ENCODE data around the gene PCMT1.
"Not testable (repeated sequence)": the region's sequence is repeated elsewhere in the genome, so short reads cannot be mapped to it uniquely, and the experiment has no call there.

Gene PCMT1

DNA sequence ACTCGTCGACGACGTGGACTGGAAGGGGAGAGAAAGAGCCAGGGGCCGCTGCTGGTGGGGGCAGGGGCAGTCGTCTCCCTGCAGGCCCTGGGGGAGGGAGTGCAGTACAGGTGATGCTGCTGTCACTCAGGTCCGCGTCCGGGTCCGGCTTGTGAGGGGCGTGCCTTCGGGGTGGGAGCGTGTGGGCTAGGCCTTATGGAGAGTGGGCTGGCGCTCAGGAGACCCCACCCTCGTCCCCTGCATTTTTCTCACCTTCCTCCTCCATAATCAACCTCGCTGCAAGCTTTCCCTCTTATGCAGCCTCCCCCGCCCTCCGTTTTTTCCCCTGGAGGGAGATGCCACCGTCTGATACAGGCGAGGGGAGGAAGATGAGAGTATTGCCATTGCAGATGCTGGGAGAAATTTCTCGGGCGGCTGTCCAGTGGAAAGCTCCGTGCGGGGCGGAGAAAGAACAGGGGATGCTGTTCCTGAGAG, 632 bp downstream of the PCMT1 start:
- peak; percentile 14 for DNase-seq (ENCODE audit: low read depth)

DNA sequence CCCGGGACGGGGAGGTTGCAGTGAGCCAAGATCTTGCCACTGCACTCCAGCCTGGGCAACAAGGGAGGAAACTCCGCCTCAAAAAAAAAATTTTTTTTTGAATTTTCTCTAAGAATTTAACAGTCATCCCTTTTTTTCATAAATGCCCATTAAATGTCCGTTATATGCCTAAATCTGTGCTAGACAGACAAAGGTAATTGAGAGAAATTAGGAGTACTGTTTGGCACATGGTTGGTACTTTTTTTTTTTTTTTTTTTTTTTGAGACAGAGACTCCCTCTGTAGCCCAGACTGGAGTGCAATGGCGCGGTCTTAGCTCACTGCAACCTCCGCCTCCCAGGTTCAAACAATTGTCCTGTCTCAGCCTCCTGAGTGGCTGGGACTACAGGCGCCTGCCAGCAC, 1.7 kb downstream of the PCMT1 start:
- no peak for DNase-seq (ENCODE audit: low read depth)

DNA sequence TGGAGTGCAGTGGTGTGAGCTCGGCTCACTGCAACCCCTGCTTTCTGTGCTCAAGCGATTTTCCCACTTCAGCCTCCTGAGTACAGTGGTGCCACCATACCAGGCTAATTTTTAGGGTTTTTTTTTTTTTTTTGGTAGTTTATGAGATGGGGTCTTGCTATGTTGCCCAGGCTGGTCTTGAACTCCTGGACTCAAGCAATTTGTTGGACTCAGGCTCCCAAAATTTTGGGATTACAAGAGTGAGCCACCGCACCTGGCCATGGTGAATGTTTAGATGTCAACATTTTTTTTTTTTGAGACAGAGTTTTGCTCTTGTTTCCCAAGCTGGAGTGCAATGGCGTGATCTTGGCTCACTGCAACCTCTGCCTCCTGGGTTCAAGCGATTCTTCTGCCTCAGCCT, 2.4 kb downstream of the PCMT1 start:
- not testable (repeated sequence) for DNase-seq (ENCODE audit: low read depth)

DNA sequence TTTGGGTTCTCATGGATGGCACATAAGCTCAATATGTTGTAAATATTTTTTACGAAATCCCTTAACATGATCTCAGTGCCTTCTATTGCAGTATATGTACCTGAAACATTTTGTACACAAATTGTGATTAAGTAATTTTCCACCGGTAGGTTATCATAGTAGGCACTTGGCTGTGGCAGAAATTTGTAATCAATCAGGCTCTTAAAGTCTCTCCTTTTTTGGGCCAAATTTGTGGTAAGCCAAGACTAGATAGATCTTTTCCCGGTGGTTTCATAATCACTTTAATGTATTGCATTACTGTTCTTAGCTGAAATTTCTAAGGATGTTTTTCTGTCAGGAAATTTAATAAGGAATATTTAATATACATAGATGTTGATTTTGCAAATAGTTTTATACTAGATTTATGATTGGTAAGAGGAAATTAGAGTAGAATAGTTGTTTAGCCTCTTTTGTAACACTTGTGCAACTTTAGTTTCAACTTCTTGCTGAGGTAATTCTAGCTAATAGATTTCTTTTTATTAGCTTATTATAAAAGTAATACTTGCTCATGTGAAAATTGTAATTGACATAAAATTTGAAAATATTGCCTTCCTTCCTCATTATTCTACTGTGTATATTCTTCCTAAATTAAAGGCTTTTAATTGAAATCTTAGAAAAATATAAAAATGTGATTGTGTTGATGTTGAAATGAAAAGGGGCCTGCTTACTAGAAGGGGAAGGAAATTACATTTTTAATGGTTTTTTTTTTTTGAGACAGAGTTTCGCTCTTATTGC, 3.2 kb downstream of the PCMT1 start:
- DNase-seq (ENCODE audit: low read depth) = no peak

DNA sequence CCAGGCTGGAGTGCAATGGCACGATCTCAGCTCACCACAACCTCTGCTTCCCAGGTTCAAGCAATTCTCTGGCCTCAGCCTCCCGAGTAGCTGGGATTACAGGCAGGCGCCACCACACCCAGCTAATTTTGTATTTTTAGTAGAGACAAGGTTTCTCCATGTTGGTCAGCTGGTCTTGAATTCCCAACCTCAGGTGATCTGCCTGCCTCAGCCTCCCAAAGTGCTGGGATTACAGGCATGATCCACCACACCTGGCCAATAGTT, 3.8 kb downstream of the PCMT1 start:
- not testable (repeated sequence) for DNase-seq (ENCODE audit: low read depth)

DNA sequence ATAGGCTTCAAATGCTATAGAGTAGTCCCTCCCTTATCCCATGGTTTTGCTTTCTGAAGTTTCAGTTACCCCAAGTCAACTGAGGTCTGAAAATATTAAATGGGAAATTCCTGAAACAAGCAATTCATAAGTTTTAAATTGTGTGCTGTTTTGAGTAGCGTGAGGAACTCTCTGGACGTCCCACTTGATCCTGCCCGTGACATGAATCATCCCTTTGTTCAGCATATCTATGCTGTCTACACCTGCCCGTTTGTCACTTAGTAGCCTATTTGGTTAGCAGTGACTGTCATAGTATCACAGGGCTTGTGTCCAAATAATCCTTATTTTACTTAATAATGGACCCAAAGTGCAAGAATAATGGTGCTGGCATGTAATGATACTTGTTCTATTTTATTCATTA, 5.0 kb downstream of the PCMT1 start:
- no peak for DNase-seq (ENCODE audit: low read depth)

DNA sequence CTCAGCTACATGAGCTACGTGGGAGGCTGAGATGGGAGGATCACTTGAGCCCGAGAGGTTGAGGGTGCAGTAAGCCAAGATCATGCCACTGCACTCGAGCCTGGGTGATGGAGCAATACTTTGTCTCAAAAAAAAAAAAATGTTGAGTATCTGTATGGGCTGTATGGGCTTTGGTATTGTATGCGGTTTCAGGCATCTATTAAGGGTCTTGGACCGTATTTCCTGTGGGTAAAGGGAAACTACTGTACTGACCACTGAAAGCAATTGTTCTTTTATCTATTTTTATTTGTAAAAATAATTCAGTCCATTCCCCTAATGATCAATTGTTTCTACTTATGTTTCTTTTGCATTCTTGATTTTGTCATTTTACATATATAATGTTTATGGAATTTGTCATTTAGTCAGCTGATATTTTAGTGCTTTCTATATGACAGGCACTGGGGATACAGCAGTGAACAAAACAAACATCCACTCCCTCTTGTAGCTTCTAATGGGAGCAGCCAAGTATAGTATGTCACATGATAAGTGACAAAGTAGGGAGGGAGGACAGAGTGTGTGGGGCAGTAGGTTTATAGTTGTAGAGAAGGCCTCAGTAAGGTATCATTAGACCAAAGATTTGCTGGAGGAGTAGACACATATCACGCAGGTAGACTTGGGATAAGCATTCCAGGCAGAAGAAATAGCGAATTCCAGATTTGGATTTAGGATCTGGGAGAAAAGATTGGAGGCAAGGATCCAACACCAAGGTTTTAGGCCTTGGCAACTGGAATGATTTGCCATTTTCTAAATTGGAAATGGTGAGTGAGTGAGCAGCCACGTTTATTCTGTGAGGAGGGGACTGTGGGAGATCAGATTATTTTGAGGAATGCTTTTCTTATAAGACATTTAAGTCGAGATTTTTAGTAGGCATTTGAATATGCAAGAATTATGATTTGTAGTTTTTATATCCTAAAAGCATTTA, 6.0 kb downstream of the PCMT1 start:
- no peak for DNase-seq (ENCODE audit: low read depth)

DNA sequence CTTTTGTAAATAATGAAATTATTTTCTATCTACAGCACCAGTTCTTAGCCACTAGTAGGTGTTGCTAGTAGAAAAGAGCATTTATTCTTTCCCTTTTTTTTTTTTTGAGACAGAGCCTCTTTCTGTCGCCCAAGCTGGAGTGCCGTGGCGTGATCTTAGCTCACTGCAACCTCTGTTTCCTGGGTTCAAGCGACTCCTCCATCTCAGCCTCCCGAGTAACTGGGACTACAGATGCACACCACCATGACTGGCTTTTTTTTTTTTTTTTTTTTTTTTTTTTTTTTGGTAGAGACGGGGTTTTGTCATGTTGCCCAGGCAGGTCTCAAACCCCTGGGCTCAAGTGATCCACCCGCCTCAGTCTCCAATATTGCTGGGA, 6.7 kb downstream of the PCMT1 start:
- no peak for DNase-seq (ENCODE audit: low read depth)

DNA sequence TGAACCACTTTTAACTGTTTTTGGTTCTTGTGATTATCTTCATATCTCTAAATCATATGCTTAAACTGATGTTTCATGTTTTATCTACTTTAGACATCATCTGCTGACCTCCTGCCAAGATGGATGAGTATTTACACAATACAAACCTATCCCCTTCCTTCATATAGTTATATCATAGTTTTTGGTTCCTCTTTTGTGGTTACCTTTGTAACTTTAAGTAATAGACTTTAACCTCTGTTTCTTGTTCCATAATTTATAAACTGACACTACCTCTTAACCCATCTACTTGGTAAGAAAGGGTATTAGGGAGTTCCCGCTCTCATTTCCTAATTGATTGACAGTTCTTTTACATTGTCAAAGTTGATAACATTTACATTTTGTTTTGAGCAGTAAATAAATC, 11.9 kb downstream of the PCMT1 start:
- DNase-seq (ENCODE audit: low read depth) = no peak

DNA sequence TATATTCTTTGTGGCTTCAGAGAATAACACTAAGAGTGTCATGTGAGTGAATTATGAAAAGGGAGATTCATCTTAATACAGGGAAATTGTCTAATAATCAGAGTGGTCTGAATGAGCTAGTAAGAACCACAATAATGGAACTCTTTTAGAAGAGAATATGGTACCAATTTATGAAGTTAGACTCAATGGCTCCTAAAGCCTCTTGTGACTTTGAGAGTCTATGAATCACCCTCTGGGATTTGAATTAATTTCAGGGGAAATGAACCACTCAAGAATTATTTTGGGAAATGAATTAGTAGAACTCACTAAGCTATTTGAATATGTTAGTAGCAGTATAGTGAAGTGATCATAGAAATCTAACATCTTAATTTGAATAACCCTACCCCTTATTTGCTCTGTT, 14.3 kb downstream of the PCMT1 start:
- no peak for DNase-seq (ENCODE audit: low read depth)

DNA sequence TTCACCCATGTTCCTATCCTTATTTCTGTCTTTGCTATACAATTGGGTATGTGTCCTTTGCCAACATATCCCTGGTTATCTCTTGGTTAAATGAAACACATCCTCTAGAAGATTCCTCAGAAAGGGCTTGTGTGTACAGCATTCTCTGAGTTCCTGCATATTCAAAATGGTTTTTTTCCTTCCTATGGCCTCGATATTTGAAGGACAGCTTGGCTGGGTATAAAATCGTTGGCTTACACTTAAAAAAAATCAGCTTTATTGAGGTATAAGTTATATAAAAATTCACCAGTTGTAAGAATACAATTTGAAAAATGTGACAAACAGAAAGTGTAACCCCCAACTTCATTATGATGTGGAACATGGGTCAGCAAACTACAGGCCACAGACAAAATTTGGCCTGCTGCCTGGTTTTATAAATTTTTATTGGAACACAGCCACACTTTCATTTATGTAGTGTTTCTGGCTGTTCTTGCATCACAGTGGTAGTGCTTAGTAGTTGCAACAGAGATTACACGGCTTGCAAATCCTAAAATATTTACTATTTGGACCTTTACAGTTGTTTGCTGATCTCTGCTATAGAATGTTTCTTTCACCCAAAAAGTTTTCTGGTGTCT, 16.7 kb downstream of the PCMT1 start:
- DNase-seq (ENCODE audit: low read depth) = no peak

DNA sequence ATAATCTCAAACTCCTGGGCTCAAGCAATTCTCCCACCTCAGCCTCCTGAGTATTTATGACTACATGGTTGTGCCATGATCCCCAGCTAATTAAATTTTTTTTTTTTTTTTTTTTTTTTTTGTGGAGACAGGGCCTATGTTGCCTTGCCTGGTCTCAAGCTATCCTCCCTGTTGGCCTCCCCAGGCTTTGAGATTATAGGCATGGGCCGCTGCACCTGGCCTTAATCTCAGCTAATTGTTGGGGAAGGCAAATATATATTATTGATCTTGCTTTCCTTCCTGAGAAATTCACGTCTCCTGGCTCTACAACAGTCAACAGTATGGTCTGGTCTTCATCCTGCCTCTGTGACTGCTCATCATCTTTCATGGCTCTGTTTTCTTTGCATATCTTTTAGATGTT, 20.1 kb downstream of the PCMT1 start:
- DNase-seq (ENCODE audit: low read depth) = no peak

DNA sequence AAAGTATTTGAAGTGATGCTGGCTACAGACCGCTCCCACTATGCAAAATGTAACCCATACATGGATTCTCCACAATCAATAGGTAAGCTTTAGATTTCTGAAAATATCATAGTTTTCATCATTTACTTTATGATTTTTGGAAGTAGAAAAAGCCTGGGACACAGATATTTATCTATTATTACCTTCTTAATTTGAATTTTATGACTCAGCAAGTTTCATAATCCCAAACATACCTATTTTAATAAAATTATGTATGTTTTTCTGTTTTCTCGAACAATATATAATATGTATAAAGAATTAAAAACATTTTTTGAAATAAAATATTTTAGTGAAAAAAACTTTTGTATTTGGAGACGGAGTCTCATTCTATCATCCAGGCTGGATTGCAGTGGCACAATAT, 21.6 kb downstream of the PCMT1 start:
- DNase-seq (ENCODE audit: low read depth) = no peak

DNA sequence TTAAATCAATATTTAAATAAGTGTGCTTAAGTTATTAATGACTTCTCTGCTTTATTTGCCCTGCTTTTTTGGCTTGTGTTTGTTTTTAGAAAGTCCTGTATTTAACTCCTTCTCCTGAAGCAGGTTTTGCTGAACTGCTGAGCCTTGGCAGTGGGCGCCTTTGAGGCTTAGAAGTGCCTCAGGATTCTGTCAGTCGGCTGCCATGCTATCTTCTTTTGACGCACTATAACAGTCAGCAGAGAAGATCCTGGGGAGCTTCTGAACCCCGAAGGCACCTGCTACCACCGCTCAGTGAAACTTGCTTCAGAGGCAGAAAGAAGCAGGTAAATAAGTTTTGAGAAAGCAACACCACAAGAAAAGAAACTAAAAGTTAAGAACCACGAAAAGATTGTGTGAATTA, 22.4 kb downstream of the PCMT1 start:
- DNase-seq (ENCODE audit: low read depth) = no peak

DNA sequence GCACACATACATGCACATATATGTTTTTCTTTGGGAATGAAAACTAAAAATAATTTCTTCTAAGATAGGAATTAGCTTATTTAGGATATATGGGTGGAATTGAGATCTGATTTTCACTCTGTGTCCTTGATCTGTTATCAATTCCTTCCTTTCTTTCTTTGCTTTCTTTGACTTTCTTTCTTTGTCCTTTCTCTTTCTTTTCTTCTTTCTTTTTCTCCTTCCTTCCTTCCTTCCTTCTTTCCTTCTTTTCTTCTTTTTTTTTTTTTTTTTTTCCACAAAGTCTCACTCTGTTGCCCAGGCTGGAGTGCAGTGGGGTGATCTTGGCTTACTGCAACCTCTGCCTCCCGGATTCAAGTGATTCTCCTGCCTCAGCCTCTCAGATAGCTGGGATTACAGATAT, 28.1 kb downstream of the PCMT1 start:
- DNase-seq (ENCODE audit: low read depth) = no peak

DNA sequence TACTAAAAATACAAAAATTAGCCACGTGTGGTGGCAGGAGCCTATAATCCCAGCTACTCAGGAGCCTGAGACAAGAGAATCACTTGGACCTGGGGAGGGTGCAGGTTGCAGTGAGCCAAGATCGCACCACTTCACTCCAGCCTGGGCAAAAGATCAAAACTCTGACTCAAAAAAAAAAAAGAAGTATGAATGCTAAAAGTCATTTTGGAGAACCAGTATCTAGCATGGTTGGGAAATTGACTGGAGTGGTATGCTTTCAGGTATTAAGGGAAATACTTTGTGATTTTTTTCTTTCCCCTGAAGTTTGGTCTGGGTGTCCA, 30.1 kb downstream of the PCMT1 start:
- no peak for DNase-seq (ENCODE audit: low read depth)

DNA sequence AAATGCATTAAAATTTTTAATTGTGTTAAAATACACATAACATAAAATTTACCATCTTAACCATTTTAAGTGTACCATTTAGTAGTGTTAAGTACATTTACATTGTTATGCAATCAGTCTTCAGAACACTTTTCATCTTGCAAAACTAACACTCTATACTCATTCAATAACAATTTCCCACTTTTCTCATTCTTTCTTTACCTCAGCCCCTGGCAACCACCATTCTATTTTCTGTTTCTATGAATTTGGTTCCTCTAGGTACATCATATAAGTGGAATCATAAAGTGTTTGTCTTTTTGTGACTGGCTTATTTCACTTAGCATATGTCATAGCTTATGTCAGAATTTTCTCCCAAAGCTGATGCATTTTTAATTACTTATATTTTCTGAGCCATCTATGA, 32.2 kb downstream of the PCMT1 start:
- DNase-seq (ENCODE audit: low read depth) = no peak

DNA sequence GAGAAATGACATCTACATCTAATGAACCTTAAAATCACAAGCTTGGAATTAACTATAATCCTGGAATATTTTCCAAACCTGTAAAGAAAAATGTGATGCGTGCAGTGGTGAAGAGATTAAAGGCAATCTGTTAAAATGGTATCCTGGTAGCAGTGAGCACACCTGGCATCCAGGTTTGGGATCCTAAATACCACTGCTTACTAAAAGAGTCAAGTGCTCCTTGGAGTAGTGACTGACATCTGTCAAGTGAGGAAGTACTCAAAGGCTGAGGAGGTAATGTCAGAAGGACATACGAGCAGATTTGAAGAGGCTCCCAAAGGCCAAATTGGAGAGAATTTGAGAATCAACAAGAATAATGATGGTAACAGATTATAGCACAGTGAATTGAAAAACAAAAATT, 32.8 kb downstream of the PCMT1 start:
- no peak for DNase-seq (ENCODE audit: low read depth)

DNA sequence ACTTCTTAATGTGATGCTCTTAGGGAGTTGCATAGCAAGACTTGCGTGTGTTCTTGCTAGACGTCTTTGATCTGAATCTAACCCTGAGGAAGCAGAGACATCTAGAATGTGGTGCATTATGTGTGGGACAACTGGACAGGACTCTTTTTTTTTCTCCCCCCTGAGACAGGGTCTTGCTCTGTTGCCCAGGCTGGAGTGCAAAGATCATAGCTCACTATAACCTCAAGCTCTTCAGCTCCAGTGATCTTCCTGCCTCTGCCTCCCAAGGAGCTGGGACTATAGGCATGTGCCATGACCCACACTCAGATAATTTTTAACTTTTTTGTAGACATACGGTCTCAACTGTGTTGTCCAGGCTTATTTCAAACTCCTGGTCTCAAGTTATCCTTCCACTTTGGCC, 34.0 kb downstream of the PCMT1 start:
- no peak for DNase-seq (ENCODE audit: low read depth)

DNA sequence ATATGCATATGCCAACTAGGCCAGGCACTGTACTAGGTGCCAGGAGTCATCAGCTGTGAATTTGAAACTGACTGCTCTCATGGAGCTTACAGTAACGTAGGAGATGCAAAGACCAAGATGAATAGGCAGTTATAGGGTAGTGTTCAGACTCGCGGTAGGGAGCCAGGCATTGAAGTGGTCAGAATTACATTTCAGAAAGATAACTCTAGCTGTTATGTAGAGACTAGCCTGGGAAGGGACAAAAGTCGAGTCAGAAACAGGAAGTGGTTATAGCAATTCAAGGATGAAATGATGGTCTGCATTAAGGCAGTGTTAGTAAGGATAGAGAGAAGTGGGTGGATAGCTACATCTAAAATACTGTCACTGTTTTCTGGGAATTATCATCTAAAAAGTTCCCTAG, 56.6 kb downstream of the PCMT1 start:
- no peak for DNase-seq (ENCODE audit: low read depth)

DNA sequence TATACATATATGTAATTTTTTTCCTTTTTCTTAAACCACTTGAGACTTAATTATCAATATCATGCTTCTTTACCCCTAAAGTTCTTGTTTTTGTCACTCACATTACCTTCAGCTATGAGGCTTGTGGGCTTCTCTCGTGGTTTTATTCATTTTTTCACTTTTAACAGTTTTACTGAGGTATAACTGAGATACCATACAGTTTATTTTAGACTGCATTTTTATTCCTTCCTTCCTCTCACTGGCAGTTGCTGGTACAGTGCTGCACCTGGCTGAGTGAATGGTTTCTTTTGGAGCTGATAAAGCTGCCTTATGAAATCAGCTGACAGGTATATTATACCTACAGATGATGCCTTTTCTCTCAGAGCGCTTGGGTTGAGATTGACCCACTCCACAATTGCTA, 60.3 kb downstream of the PCMT1 start:
- no peak for DNase-seq (ENCODE audit: low read depth)

DNA sequence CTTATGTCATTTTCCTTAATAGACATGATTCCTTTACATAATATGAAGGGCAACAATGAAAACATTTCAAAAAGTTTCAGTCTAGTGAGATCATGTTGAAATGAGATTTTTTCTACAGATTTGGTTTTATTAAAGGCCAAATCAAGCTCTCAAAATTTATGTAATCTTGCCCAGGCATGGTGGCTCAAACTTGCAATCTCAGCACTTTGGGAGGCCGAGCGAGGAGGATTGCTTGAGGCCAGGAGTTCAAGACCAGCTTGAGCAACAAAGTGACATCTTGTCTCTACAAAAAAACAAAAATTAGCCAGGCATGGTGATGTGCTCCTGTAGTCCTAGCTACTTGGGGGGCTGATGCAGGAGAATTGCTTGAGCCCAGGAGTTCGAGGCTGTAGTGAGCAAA, 63.8 kb downstream of the PCMT1 start:
- DNase-seq (ENCODE audit: low read depth) = no peak

DNA sequence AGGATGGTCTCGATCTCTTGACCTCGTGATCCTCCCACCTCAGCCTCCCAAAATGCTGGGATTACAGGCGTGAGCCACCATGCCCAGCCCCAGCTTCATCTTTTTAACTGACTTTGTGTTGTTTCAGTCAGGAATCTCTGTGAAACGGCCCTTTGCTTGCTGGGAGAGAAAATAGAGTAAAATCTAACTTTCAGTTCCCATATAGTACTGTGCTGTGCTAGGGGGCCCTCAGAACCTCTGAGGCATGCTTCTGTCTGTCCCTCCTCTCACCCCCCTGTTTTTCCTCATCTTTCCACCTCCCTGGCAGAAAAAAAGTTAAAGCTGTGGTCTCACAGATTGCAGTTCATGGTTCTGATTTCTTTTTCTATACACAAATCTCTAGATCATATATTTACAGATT, 66.2 kb downstream of the PCMT1 start:
- DNase-seq (ENCODE audit: low read depth) = no peak
